HG03521 (cell line): Measurements from ENCODE around the gene SKP1.

Experiments used
- ATAC-seq: cut with Tn5 transposase; IDR thresholded peaks from one replicate; pipeline ENCODE4 v1.9.1; 2021; ENCODE audit warnings: mild to moderate bottlenecking, moderate library complexity; ENCODE audit not compliant: unreplicated experiment

Gene SKP1

DNA sequence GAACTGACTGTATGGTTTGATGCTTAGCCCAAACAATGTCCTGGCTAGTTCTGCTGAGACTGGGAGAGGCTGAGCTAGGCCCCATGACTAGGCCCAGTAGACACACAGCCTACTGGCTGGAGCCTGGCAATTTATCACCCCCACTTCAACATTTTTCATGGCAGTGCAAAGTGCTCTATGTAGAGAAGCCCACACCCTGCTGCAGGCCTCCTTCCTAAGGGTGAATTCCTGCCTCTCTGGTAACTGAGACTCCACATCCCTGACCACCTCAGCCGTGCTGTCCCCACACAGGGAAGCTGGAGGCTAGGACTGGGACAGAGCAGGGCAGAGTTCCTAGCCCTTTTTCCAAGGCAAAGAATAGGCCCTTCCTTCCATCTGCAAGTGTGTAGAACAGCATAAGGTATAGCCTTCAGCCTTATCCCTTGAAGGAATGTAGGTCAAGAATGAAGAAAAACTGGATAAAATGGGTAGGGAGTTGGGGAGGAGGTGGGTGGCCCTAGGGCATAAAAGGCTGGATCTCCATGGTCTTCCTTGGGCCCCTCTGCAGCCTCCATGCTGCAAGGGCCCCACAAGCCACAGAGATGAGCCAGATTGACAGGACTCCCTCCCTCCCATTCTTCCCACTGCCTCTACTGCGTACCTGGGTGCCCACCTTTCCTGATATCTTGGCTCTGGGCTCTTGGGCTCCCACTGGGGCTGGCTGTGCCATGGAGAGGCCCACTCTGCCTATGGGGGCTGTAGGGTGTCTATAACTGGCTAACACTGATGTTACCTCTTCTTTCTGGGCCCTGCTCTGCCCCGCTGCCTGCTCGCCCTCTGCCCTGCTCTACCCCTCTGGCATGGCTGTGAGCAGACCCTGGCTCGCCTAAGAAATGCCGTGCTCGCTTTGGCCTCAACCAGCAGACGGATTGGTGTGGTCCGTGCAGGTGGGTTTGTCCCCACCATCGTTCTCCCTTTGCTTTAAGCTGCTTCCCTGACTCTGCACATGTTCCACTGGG, 32.5 kb downstream of the SKP1 start:
- no peak for ATAC-seq

DNA sequence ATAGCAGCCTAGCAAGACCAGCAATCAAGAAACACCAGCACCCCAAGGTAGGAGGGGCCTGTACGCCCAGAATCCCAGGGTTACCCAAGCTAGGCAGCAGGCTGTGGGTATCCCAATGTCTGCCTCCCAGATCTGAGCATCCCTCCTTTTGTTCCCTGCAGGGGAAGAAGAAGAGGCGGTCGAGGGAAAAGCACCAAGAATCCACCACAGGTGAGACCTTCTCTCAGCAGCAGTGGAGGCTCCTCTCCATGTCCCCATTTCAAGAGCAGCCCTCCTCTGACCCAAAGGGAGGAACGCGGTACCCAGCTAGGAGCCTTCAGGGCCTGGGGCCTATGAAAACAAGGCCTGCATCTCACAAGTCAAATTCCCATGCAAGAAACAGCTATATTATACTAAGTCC, 33.3 kb downstream of the SKP1 start:
- ATAC-seq, result no peak

DNA sequence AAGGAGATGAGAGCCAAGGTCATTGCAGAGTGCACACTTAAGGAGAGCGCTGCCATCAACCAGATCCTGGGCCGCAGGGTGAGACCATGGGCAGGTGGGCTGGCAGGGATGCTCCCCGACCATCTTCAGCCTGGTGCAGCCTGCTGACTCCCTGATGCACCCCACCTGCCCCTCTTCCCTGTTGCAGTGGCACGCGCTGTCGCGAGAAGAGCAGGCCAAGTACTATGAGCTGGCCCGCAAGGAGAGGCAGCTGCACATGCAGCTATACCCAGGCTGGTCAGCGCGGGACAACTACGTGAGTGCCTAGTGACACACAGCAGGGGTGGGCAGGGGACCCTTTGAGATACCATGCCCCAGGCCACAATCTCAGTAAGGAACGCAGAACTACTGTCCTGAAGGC, 33.9 kb downstream of the SKP1 start:
- no peak for ATAC-seq

DNA sequence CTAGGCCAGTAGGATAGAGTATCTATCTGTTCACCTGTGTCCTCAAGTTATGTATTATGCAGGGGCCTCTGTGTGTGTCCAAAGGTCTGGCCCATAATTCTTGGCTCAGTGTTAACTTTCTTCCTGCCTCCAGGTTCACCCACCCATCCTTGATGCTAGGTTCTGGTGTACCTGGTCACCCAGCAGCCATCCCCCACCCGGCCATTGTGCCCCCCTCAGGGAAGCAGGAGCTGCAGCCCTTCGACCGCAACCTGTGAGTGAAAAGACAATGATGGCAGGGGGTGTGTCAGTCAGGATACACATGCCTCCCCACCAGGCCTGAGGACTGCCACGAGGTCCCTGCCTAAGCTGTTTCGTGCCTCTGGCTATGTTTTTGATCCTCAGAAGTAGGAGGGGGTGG, 34.7 kb downstream of the SKP1 start:
- ATAC-seq, result no peak

DNA sequence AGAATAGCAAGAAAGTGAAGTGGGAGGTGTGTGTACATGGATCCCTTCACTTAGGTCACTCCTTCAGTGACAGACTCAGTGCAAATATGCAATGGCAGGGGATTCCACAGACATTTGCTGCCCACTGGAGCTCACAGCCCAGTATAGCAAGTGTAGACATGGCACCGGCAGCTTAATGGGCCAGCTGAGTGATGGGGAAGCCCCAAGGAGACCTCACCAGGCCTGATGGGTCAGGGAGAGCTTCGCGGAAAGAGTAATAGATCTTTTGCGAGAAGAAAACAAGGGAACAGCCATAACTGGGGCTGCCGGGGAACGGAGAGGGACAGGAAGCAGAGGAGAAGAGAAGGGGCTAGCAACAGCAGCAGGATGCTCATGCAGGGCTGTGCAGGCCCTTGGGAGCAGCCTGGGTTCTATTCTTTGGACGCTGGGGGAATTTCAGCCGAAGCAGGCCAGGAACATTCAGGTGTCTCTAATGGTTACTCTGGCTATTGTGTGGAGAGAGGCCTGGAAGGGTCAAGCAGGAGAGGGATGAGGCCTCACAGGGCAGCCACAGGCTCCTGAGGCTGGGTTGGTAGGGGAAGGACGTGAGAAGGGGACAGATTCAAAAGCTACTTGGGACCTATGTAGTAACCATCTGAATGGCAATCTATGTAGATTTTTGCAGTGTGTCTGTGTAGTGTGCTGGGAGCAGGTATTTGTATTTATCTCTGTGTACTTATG, 35.3 kb downstream of the SKP1 start:
- ATAC-seq, result no peak

DNA sequence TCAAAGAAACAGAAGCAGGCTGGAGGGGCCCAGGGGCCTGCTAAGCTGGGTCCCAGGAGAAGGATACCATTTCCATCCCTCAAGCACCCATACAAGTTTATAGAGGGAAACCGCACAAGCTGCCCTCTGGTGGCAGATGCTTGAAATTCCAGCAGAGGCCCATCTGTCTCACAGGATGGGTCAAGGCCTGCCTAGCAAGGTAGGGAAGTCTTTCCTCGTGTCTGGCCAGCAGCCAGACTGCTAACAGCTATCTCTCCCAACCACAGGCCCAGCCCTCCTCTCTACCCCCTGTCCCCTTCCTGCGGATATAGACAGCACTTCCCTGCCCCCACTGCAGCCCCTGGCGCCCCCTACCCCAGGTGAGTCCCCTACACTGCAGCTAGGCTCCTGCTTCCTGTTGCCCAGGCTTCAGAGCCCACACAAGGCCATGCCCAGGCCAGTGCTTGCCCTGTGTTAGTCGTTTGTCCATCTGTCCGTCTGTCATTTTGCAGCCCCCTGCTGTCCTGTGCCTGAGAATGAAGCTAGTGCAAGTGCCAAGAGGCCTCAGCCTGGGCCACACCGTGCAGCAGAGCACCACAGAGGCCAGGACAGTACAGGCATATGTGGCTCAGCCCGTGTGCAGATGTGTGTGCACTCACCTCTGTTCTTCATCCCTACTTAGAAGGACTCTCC, 36.1 kb downstream of the SKP1 start:
- ATAC-seq, result no peak

DNA sequence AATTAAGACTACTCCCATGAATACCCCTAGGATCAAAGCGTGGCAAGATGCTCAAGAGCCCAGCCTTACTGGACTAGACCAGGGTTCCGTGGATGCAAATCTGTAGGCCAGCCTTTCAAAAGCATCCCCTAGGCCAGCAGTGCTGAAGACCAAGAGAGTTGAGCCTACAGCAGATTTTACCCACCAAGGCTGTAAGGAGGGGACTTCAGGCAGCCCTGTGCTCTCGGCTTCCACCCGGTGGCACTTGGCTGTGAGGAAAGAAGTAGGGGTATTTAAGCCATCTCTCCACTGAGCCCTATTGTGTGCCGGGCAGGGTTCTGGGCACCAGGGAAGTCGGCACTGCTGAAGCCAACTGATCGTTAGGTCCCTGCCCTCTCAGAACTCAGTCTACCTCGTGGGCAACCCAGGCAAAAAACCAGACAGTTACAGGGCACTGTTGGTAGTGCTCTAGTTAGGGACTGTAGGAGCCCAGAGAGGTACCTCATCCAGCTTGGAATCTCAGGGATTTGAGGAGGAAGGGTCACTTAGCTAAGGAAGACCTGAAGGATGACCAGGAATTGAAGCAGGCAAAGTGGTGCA, 36.8 kb downstream of the SKP1 start:
- ATAC-seq, result no peak

DNA sequence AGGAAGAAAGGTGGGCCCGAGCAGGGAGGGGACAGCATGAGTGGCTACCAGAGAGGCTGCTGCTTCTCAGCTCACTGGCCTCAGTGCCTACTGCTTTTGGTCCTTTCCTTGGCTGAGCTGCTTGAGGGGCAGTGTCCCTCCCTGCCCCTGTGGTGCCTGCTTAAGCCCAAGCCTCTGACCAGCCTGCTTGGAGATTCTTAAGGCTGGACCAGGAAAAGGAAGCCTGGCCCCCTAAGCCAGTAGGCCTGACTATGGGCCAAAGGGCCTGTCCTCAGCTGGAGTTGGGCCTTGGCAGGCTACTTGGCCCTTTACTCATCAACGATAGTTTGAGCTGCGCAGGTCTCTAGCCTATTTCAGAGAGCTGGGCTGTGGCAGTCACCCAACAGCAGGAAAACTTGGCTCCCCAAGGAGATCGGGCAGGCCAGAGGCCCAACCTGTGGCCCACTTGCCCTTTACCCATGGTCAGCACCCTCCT, 37.3 kb downstream of the SKP1 start:
- ATAC-seq, result no peak

DNA sequence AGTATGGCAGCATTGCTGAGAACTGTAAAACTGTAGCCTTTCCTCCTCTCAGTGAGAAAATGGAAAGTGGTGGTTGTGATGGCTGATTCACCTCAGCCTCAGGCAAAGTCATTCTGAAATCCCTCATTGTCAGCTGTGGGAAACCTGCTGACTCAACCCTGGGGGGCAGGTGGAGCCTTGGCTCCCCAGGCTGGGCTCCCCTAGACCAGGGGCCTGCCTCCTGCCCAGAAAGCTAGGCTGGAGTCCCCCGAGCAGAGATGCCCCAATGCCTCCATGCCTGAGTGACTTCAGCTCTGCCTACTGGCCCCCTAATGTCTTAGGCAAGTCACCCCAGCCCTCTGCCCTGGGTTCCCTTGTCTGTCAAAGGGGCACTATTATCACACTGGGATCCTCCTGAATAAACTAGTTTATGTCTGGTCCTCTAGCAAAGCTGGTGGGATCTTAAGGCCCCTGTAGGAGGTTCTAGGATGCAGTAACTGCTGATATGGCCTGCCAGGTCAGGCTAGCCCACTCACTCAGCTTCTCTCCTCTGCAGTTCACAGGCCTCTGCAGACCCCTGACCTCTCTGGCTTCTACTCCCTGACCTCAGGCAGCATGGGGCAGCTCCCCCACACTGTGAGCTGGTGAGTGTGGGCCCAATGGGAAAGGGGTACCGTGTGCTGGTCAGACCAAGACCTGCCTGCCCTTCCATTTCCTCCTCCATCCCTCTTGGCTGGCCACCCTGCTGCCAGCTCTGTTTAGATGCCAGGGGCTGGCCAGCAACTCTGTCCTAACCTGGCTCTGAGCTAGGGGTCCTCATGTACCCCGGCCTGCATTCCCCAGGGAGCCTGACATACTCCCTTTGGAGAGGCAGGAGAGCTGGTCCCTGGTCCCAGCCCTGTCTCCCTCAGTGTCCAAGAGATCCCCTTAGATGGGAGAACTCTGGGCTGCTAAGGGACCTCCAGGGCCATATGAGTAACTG, 38.1 kb downstream of the SKP1 start:
- ATAC-seq, result no peak

DNA sequence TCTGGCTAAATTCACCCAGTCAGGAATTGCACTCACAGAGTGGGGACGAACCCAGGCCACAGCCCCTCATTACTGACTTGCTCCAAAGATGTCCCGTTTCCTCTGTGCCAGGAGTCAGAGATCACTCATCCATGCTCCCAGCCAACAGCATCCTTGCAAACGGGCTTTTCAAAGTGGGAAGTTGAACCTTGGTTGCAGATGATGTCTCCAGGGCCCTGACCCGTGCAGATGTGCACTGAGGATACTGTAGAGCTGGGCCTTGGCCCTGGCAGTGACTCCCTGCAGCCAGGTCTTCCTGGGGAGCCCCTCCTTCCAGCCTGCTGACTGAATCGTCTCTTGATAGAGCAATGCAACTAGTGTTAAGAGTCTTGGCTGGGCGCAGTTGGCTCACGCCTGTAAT, 40.0 kb downstream of the SKP1 start:
- ATAC-seq, result no peak

DNA sequence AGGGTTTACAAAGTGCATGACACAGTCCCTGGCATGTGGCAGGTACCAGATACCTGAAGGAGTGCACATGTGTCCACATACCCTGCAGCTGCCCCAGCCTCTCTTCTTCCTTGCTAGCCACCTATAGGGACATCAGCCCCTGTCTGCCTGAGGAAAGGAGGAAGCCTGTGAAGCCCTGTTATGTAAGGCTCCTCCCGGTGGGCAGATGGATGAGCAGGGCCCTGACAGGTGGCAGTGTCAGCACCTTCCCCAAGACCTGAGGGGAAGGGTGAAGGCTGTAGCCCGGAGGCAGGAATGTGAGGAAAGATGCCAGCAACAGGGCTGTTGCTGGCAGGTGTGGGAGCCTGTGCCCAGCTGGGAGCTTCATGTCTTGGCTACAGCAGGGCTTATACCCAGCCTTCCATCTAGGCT, 40.5 kb downstream of the SKP1 start:
- ATAC-seq, result no peak

DNA sequence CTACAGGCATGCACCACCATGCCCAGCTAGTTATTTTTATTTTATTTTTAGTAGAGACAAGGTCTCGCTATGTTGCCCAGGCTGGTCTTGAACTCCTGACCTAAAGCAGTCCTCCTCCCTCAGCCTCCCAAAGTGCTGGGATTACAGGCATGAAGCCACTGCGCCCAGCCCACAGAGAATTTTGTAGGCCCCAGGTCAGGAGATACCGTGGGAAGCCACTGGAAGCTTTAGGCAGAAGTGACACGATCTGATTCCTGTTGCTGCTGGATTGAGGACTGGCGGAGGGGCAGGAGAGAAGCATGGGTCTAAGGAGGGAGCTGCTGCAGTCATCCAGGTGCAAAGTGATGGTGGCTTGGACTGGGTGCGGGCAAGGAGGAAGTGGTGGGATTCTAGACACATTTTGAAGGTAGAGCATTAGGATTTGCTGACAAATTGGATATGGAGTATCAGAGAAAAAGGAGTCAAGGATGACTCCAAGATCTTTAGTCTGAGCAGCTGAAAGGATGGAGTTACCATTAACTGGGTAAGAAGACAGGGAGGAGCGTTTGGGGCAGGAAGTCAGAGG, 41.6 kb downstream of the SKP1 start:
- no peak for ATAC-seq

DNA sequence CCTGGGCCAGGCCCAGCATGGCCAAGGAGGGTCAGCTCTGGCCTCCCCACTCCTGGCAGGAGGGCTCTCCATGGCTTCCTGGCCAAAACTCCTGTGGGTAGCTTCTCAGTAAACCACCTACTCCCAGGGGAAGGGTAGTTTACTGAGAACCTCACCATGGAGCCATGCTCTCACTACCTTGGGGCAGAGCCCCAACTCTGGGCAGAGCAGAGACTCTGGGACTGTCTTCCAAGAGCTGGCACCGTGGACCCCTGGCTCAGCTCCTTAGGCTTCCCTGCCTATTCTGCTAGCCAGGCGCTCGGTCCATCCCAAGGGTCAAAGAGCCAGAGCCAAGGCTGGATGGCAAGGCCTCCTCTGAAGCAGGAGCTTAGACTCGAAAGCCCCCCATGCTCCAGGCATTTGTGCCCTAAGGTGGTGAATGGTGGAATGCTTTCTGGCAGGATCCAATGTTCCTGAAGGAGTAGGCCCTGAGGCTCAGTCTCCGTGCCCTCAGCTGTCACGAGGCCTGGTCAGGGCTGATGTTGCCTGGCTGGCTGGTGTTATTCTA, 42.7 kb downstream of the SKP1 start:
- ATAC-seq, result no peak

DNA sequence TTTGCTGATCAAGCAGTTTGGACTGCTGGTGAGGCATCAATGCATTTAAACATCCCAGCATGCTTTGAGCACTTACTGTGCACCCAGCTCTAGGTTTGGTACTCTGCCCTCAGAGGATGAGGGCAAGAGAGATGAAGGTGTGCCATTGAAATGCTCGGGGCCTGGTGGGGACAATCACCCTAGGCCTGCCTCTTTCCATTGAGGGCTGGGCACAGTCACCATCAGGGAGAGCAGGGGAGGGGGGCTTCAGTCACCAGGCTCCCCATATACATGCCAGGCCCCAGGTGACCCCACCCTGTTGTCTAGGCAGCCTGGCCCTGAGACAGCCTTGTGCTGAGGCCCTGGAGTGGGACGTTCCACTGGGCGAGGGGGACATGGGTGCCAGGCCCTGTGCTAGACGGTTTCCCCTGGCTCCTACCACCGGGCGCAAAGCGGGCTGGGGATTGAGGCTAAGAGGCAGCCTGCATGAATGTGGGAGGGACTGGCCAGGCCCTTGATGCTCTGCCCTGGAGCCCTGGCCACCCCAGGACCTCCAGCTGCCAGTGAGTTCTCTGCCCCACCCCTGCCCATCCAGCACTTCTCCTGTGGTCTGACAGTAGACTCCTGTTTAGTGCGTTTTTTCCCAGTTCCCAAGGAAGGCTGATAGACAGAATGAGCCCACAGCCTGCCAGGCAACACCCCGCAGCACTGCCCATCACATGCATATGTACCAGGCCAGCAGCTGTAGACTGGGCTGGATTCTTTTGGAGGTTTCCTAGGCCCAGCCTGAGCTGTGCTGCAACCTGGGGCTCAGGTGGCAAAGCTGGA, 43.4 kb downstream of the SKP1 start:
- no peak for ATAC-seq

DNA sequence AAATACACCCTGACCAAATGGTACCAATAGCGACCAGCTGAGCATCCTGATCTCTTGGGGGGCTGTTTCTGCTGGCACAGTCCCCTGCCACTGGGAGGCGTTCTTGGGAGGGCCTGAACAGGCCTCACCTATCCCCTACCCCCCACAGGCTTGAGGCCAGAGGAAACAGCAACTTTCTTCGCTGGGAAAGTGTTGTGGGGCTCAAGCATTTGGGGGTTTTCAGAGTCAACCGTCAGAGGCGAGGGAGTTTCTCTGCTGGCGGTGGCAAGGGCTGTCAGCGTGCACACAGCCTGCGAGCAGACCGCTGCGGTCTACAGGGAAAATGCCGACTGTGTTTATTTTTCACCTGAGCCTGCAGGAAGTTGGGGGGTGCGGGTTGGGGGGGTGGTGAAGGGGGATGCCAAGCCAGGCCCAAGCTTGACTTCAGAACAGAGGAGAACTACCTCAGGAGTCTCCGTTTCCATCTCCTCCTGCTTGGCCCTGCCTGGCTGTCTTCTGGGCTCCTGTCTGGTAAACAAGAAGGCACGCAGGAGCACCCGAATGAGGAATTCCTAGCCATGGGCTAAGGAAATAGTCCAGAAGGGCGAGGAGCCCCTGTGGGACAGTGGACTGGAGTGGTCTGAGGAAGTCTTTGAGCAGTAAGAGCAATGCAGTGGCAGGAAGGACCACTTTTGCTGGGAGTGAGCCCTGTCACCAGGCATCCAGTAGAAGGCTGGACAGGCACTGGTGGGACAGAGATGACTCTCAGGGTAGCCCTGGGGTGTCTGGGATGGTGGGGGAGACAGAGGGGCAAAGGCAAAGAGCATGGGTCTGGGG, 44.2 kb downstream of the SKP1 start:
- ATAC-seq, result no peak

DNA sequence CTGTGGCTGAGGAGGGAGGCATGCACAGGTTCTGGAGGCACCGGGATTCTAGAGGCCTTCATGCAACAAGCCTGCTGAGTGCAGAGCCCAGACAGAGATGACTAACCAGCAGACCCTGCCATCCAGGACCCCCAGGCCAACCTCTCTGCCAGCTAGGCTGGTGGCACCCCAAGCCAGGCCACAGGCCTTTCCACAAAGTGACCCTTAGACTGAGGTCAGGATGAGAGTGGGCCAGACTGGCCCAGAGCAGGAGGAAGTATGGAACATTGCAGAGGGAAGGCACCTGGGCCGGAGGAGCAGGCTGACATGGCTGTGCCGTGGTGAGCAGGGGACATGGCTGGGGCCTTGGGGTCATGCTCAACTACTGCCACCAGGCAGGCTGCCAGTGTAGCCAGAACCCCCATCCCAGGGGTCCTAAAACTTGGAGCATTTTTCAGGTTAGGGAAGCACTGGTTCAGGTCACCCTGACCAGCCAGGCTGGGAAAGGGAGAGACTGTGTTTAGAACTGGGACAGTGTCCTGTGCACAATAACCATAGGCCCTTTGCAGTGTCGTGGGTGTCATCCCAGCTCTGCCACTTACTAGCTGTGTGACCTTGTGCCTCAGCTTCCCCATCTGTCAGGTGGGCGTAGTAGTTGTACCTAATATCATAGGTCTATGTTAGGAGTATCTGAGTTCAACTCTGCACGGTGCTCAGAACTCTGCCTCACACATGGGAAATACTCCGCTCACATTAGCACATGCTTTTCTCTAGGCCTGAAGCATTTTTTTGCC, 45.0 kb downstream of the SKP1 start:
- ATAC-seq, result no peak

DNA sequence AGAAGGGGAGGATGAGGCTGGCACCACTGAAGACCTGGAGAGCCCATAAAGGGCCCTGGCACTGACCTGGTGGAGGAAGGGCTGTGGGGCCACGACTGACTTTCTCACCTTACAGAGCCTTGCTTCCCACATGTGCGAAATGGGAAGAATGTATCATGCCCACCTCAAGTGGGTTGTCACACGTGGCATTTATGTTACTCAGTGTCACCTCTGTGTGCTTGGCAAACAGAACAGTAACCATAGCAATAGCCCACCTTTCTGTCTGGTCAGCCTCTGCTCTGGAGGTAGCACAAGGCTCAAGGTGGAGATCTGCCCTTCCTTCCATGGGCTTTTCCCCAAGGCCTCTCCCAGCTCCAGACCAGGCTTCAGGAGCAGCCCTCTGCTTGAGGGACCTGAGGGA, 45.6 kb downstream of the SKP1 start:
- no peak for ATAC-seq
